ENCODE data around the gene ARHGAP12.

DNA sequence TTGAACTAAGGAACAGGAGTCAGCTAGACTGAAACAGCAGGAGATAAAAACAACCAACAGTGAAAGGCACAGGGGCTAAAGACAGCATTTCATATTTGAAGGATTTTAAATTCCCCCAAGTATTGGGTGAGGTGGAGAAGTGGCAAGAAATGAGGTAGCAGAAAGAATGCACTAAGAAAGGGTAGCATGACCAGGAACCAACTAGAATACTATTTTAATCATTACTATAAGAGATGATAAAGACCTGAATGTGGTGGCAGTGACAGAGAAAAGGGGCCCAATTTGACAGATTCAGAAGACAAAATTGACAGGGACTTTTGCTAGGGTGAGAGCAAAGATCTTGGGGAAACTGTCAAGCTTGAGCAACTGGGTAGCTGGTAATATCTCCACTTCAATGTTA, 94.9 kb downstream of the ARHGAP12 start:
- TF ChIP-seq, protein P1, sequence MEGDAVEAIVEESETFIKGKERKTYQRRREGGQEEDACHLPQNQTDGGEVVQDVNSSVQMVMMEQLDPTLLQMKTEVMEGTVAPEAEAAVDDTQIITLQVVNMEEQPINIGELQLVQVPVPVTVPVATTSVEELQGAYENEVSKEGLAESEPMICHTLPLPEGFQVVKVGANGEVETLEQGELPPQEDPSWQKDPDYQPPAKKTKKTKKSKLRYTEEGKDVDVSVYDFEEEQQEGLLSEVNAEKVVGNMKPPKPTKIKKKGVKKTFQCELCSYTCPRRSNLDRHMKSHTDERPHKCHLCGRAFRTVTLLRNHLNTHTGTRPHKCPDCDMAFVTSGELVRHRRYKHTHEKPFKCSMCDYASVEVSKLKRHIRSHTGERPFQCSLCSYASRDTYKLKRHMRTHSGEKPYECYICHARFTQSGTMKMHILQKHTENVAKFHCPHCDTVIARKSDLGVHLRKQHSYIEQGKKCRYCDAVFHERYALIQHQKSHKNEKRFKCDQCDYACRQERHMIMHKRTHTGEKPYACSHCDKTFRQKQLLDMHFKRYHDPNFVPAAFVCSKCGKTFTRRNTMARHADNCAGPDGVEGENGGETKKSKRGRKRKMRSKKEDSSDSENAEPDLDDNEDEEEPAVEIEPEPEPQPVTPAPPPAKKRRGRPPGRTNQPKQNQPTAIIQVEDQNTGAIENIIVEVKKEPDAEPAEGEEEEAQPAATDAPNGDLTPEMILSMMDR (tag by site-specific recombination; IDR thresholded peaks at IDR 0.05) = no peak
- no peak for TF ChIP-seq ZBTB7A (tag by site-specific recombination; IDR thresholded peaks at IDR 0.05; ENCODE audit: low read depth)
- TF ChIP-seq, protein P2, sequence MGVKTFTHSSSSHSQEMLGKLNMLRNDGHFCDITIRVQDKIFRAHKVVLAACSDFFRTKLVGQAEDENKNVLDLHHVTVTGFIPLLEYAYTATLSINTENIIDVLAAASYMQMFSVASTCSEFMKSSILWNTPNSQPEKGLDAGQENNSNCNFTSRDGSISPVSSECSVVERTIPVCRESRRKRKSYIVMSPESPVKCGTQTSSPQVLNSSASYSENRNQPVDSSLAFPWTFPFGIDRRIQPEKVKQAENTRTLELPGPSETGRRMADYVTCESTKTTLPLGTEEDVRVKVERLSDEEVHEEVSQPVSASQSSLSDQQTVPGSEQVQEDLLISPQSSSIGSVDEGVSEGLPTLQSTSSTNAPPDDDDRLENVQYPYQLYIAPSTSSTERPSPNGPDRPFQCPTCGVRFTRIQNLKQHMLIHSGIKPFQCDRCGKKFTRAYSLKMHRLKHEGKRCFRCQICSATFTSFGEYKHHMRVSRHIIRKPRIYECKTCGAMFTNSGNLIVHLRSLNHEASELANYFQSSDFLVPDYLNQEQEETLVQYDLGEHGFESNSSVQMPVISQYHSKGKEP (tag by site-specific recombination; IDR thresholded peaks at IDR 0.05) = no peak
